ENCODE data around the gene ASB3. TPM values are rescaled to one million over a fixed set of nuclear protein-coding genes. Genes with fewer than 3 reads are reported as not detected.

ASB3 gene
- total and polyA plus RNA-seq, 11 donors = 4.2 to 18.0 (median 9.7) TPM

DNA sequence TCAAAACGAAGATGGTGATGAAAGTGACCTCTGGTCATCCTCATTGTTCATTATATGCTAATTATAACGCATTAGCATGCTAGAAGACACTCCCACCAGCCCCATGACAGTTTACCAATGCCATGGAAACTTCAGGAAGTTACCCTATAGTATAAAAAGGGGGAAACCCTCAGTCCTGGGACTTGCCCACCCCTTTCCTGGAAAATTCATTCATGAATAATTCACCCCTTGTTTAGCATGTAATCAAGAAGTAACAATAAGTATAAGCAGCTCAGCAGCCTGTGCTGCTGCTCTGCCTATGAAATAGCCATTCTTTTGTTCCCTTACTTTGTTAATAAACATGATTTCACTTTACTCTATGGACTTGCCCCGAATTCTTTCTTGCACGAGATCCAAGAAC is 89.7 kb downstream of the ASB3 start:
- Histone ChIP-seq H3K36me3 (peaks cover 0 to 37% (median 16%) of the 10 kb centered on the region in 9 donors), H3K9me3 (no peaks in the 10 kb centered on the region), H3K4me3 (no peak overlapping the region), H3K4me1 (no peaks in the 10 kb centered on the region), H3K27ac (no peak overlapping the region), H3K27me3 (no peaks in the 10 kb centered on the region)
- intact Hi-C loops (cut with DNase I) = no loop called here
- ATAC-seq (no peak), DNase-seq (no peak)
- WGBS, 4 donors = 86 to 95% (median 89%) methylated on average over 4 of the region's 4 CpGs
- TF ChIP-seq CTCF (IDR thresholded peaks at IDR 0.05) (no peak), POLR2A (IDR thresholded peaks at IDR 0.05) (no peak)

DNA sequence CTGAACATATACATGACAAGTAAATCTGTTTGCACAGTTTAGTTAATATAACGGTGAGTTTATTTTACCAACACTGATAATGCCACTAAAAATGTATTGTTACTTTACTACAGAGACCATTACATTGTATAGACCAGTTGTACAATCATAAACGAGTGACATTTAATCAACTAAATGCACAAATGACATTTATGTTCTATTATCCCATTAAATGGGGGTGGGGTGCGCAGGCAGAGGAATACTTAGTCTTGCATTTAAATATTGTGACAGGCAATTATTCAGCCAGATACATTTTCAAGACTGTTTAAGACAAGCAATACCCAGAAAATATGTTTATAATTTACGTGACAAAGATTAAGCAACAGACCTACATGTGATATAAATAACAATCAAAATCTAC is 91.2 kb downstream of the ASB3 start:
- 97% methylated on average over 4 of the region's 4 CpGs for WGBS, 4 donors
- Histone ChIP-seq H3K27ac (no peak overlapping the region), H3K9me3 (no peaks in the 10 kb centered on the region), H3K4me1 (no peaks in the 10 kb centered on the region), H3K27me3 (no peaks in the 10 kb centered on the region), H3K4me3 (no peak overlapping the region), H3K36me3 (peaks cover 0 to 41% (median 19%) of the 10 kb centered on the region in 9 donors)
- intact Hi-C loops (cut with DNase I) = no loop called here
- no peak for TF ChIP-seq POLR2A (IDR thresholded peaks at IDR 0.05)
- DNase-seq (no peak), ATAC-seq (no peak)

GRCh38 chr2:53694096-53694771 is 92.5 kb downstream of the ASB3 start:
- Histone ChIP-seq H3K27me3 (no peaks in the 10 kb centered on the region), H3K27ac (no peak overlapping the region), H3K36me3 (peaks cover 0 to 38% (median 11%) of the 10 kb centered on the region in 9 donors), H3K9me3 (no peaks in the 10 kb centered on the region), H3K4me3 (no peak overlapping the region), H3K4me1 (no peaks in the 10 kb centered on the region)
- intact Hi-C loops (cut with DNase I) = no loop called here
- ATAC-seq = no peak
- DNase-seq = no peak
- no peak for TF ChIP-seq POLR2A (IDR thresholded peaks at IDR 0.05)
- no peak for TF ChIP-seq CTCF (IDR thresholded peaks at IDR 0.05)
- 92 to 95% (median 92%) methylated on average over 3 of the region's 3 CpGs for WGBS, 4 donors

- Histone ChIP-seq H3K36me3 (peaks cover 0 to 35% (median 12%) of the 10 kb centered on the region in 9 donors), H3K27me3 (no peaks in the 10 kb centered on the region), H3K4me1 (no peaks in the 10 kb centered on the region), H3K9me3 (no peaks in the 10 kb centered on the region), H3K4me3 (no peak overlapping the region), H3K27ac (no peak overlapping the region)
- no peak for DNase-seq
- 71 to 83% (median 74%) methylated on average over 2 of the region's 2 CpGs for WGBS, 4 donors
- TF ChIP-seq CTCF (IDR thresholded peaks at IDR 0.05) (no peak), POLR2A (IDR thresholded peaks at IDR 0.05) (no peak)
- no peak for ATAC-seq
- intact Hi-C loops (cut with DNase I) = no loop called here
These were observed 95.9 kb downstream of the ASB3 start for GRCh38 chr2:53690876-53691275.
